Measurements from ENCODE around the gene OGFR. TPM values are rescaled to one million over a fixed set of nuclear protein-coding genes. Genes with fewer than 3 reads are reported as not detected.

The OGFR gene
- total RNA-seq, 1 experiment from 2014 or later, result 73.6 TPM

GRCh38 chr20:62792940-62793756 lies 11.5 kb upstream of the OGFR start:
- H2AFZ ChIP-seq (ENCODE audit: low read depth, low read length, poor library complexity, severe bottlenecking), result no peak overlapping the region
- BruUV-seq (replicated peaks), result no TSS peak

More at GRCh38 chr20:62792940-62793756, 11.5 kb upstream of the OGFR start:
- Histone ChIP-seq H4K20me1 (ENCODE audit: insufficient read depth) (no peaks in the 10 kb centered on the region), H3K27ac (ENCODE audit: low read depth, low read length) (peak overlapping the region; percentile 74), H3K27me3 (ENCODE audit: insufficient read depth, low read length) (no peaks in the 10 kb centered on the region), H3K9ac (ENCODE audit: low read length) (peak overlapping the region; percentile 72), H3K79me2 (ENCODE audit: insufficient read depth, low read length) (peaks cover 13% of the 10 kb centered on the region), H3K36me3 (ENCODE audit: control insufficient read depth in 1 of 2, insufficient read depth in 2 of 2, low read length in 2 of 2) (peaks cover 0 to 8% of the 10 kb centered on the region in 2 experiments; a peak in 1 of 4 replicates), H3K9me3 (ENCODE audit: control insufficient read depth in 1 of 2, insufficient read depth in 1 of 2, low read depth in 1 of 2, low read length in 2 of 2) (no peaks in the 10 kb centered on the region), H3K4me2 (ENCODE audit: low read length) (peak overlapping the region; percentile 98), H3K9me2 (ENCODE audit: insufficient read depth) (no peaks in the 10 kb centered on the region), H3K4me1 (ENCODE audit: control insufficient read depth in 1 of 2, insufficient read depth in 2 of 2, low read length in 2 of 2) (peaks cover 23 to 64% of the 10 kb centered on the region in 2 experiments), H3K4me3 (replicated peaks in 1 of 2; ENCODE audit: low read depth in 1 of 2, low read length in 2 of 2) (peak overlapping the region; percentile 45 to 61)
- TF ChIP-seq POLR2A (IDR thresholded peaks at IDR 0.05; ENCODE audit: borderline replicate concordance, extremely low read depth, insufficient read depth, insufficient read length), result no peak
- TF ChIP-seq RAD21 (IDR thresholded peaks at IDR 0.05; ENCODE audit: low read depth), result no peak
- TF ChIP-seq CBX3 (IDR thresholded peaks at IDR 0.05; ENCODE audit: low read depth), result no peak
- no peak for TF ChIP-seq CTCF (IDR thresholded peaks at IDR 0.05 in 2 of 3, conservative IDR thresholded peaks at IDR 0.05 in 1 of 3; ENCODE audit: borderline replicate concordance in 1 of 3, insufficient read depth in 1 of 3, low read depth in 2 of 3, low read length in 2 of 3)
- TF ChIP-seq EZH2 (IDR thresholded peaks at IDR 0.05), result no peak
- TF ChIP-seq CEBPB (IDR thresholded peaks at IDR 0.05; ENCODE audit: low read depth), result no peak
- TF ChIP-seq ATF3 (IDR thresholded peaks at IDR 0.05), result no peak
- TF ChIP-seq REST (IDR thresholded peaks at IDR 0.05; ENCODE audit: low read depth), result no peak
- no peak for TF ChIP-seq SRF (IDR thresholded peaks at IDR 0.05; ENCODE audit: low read depth)
- no peak for TF ChIP-seq FOSL1 (IDR thresholded peaks at IDR 0.05; ENCODE audit: low read depth)
- TF ChIP-seq SIN3A (IDR thresholded peaks at IDR 0.05; ENCODE audit: low read depth), result no peak
- no peak for TF ChIP-seq SP1 (IDR thresholded peaks at IDR 0.05; ENCODE audit: low read depth)
- TF ChIP-seq ZNF274 (IDR thresholded peaks at IDR 0.05; ENCODE audit: low read depth, low read length), result no peak
- TF ChIP-seq YY1 (IDR thresholded peaks at IDR 0.05; ENCODE audit: extremely low read depth, insufficient replicate concordance, low read depth, low read length), result no peak
- no peak for TF ChIP-seq POLR2AphosphoS5 (IDR thresholded peaks at IDR 0.05; ENCODE audit: low read depth, low read length)
- TF ChIP-seq ZBTB33 (IDR thresholded peaks at IDR 0.05; ENCODE audit: extremely low read depth, insufficient replicate concordance, low read length), result no peak
- no peak for TF ChIP-seq ELF1 (IDR thresholded peaks at IDR 0.05; ENCODE audit: borderline replicate concordance, low read depth)
- TF ChIP-seq MAX (IDR thresholded peaks at IDR 0.05), result no peak
- no peak for TF ChIP-seq JUND (IDR thresholded peaks at IDR 0.05)
- ChIA-PET POLR2A (interaction anchor here (1.4 to 1.5 kb wide), 3 partner anchors 14 to 59 kb away, joined by 5 to 9 read pairs (median 6); no protein-coding TSS in a partner anchor), CTCF (interaction anchor here (1.2 to 2.3 kb wide), 5 partner anchors 15 to 315 kb away, joined by 3 to 10 read pairs (median 6); no protein-coding TSS in a partner anchor), RAD21 (ENCODE audit: low non-redundant PET in 1 of 2, low total read pairs in 2 of 2, uncharacterized antibody in 2 of 2, unreplicated experiment in 2 of 2) (no interaction called here)
- DNase-seq (ENCODE audit: low read depth, low spot score) (no peak), ATAC-seq (no peak)
- intact Hi-C loops (cut with micrococcal nuclease), result loop anchor here (5.0 kb wide), 1 partner anchor 291 kb away; no protein-coding TSS in a partner anchor

Measured in HCT116 (cell line).